K562 (cell line): ENCODE results near the gene CLSTN2. TPM values are rescaled to one million over a fixed set of nuclear protein-coding genes. Genes with fewer than 3 reads are reported as not detected.

ENCODE experiments used
- ATAC-seq: fragments of 200-7000 bp; cut with Tn5 transposase; 3 replicates; pipeline ENCODE4 v1.9.1; 2020; ENCODE audit warnings: moderate library complexity
- BruUV-seq: library from RNA; stranded (reverse); fragments of 400-500 nt; replicated peaks from 2 replicates; lab custom pipeline; 2021; lab: Mats Ljungman, UMichigan
- CTCF ChIA-PET: fragments of 300-600 bp; formaldehyde crosslinking; extraction: SDS; loops from one replicate; lab custom pipeline; 2021; ENCODE audit warnings: low intra/inter-chr PET ratio; lab: Yijun Ruan, JAX
- POLR2A ChIA-PET: fragments of 300-600, 350-650 bp; sonication (Branson Sonifier 250); formaldehyde crosslinking; extraction: SDS; loops from one replicate; lab custom pipeline; 2021; ENCODE audit warnings: antibody characterized with exemption, inconsistent platforms; lab: Yijun Ruan, JAX
- DNase-seq, 4 experiments: peaks; one replicate each; pipeline versions ENCODE4 v3.0.0 to v3.0.0-alpha.2; 2011 to 2018; ENCODE audit warnings: low spot score in 3 of 4, mixed read lengths in 3 of 4; ENCODE audit errors: extremely low read depth in 1 of 4
- FAIRE-seq: peaks from 2 replicates; lab custom pipeline; 2011; peaks lifted over from hg19 to GRCh38; lab: Jason Lieb, UNC
- H2AFZ ChIP-seq: 2 replicates; pipeline ENCODE4 v1.6.0; 2011; ENCODE audit warnings: low read depth, low read length, control low read depth, inconsistent platforms
- H3K27ac ChIP-seq: fragments of 200-600 bp; 3 replicates; pipeline ENCODE4 v1.8.0; 2011; ENCODE audit warnings: low read depth, mild to moderate bottlenecking, control low read depth, inconsistent platforms, low read length, moderate library complexity, mixed read lengths; ENCODE audit errors: extremely low read depth
- H3K27me3 ChIP-seq, 2 experiments: fragments of 300-600 bp in 1 of 2; 2 replicates in 1 of 2; 3 replicates in 1 of 2; pipeline versions ENCODE4 v1.6.0 to v1.8.0; 2011; ENCODE audit warnings: inconsistent platforms in 2 of 2, low read length in 2 of 2, mild to moderate bottlenecking in 1 of 2, mixed read lengths in 1 of 2, moderate library complexity in 1 of 2; ENCODE audit not compliant: control insufficient read depth in 2 of 2, insufficient read depth in 2 of 2
- H3K36me3 ChIP-seq: fragments of 300-600 bp; 3 replicates; pipeline ENCODE4 v1.8.0; 2011; ENCODE audit warnings: mild to moderate bottlenecking, low read length, inconsistent platforms; ENCODE audit not compliant: control insufficient read depth, insufficient read depth
- H3K4me1 ChIP-seq, 2 experiments: fragments of 200-600 bp in 1 of 2; replicated peaks in 1 of 2; 2 replicates in 1 of 2; 3 replicates in 1 of 2; pipeline versions ENCODE4 v1.5.1 to v1.8.0; 2011; ENCODE audit warnings: inconsistent platforms in 2 of 2, low read length in 2 of 2, mild to moderate bottlenecking in 1 of 2, mixed read lengths in 1 of 2, moderate library complexity in 1 of 2; ENCODE audit not compliant: control insufficient read depth in 2 of 2, insufficient read depth in 2 of 2
- H3K4me2 ChIP-seq: 2 replicates; pipeline ENCODE4 v1.6.1; 2011; ENCODE audit warnings: low read length, control low read depth, inconsistent platforms, mixed read lengths; ENCODE audit not compliant: insufficient read depth
- H3K4me3 ChIP-seq: fragments of 200-600 bp; sonication (generic), shearing (Covaris generic); 2 replicates; pipeline ENCODE4 v1.5.1; 2016; ENCODE audit warnings: control low read depth, inconsistent platforms
- H3K79me2 ChIP-seq: fragments of 200-600 bp; 3 replicates; pipeline ENCODE4 v1.8.0; 2011; ENCODE audit warnings: low read length, inconsistent platforms; ENCODE audit not compliant: control insufficient read depth, insufficient read depth
- H3K9ac ChIP-seq, 2 experiments: 2 replicates each; pipeline versions ENCODE4 v1.6.0 to v1.6.1; 2011; ENCODE audit warnings: low read depth in 2 of 2, low read length in 2 of 2, control low read depth in 1 of 2, inconsistent platforms in 1 of 2, mild to moderate bottlenecking in 1 of 2, mixed read lengths in 1 of 2; ENCODE audit not compliant: insufficient read depth in 1 of 2
- H3K9me1 ChIP-seq: one replicate; pipeline ENCODE4 v1.6.0; 2011; ENCODE audit warnings: inconsistent platforms, mild to moderate bottlenecking, low read length, moderate library complexity; ENCODE audit not compliant: control insufficient read depth, insufficient read depth
- H3K9me3 ChIP-seq: replicated peaks from 2 replicates; pipeline ENCODE4 v1.5.1; 2011; ENCODE audit warnings: low read depth, low read length, inconsistent platforms; ENCODE audit not compliant: control insufficient read depth, insufficient read depth
- H4K20me1 ChIP-seq: replicated peaks from 2 replicates; pipeline ENCODE4 v1.6.1; 2011; ENCODE audit warnings: low read length, inconsistent platforms, mixed read lengths; ENCODE audit not compliant: control insufficient read depth, insufficient read depth
- BRF1 ChIP-seq: IDR thresholded peaks from 3 replicates; pipeline ENCODE4 v1.6.1; 2011; ENCODE audit warnings: borderline replicate concordance, mild to moderate bottlenecking; ENCODE audit not compliant: insufficient read length; ENCODE audit errors: extremely low read depth
- ELF2 ChIP-seq: fragments of 250-450 bp; sonication (Bioruptor Pico); IDR thresholded peaks from 2 replicates; pipeline ENCODE4 v1.5.0; 2021; ENCODE audit warnings: mild to moderate bottlenecking
- ELF4 ChIP-seq: fragments of 450-650 bp; formaldehyde crosslinking; IDR thresholded peaks from 2 replicates; pipeline ENCODE4 v1.4.0; 2022; ENCODE audit warnings: missing genetic modification characterization
- KHSRP ChIP-seq: fragments of 450-650 bp; IDR thresholded peaks from 2 replicates; pipeline ENCODE4 v1.6.1; 2017
- NFXL1 ChIP-seq: fragments of 450-650 bp; formaldehyde crosslinking; IDR thresholded peaks from 2 replicates; pipeline ENCODE4 v1.4.0; 2021; ENCODE audit warnings: mild to moderate bottlenecking
- NR1H2 ChIP-seq: sonication (generic); formaldehyde crosslinking; IDR thresholded peaks from 2 replicates; pipeline ENCODE4 v1.4.0; 2020; ENCODE audit warnings: mild to moderate bottlenecking, missing genetic modification reagents
- PHF8 ChIP-seq: fragments of 200-600 bp; sonication (generic); IDR thresholded peaks from 2 replicates; pipeline ENCODE4 v1.6.1; 2012; ENCODE audit warnings: mixed run types, mild to moderate bottlenecking, inconsistent platforms, low read length, moderate library complexity, borderline replicate concordance
- SAFB2 ChIP-seq: fragments of 200-400 bp; formaldehyde crosslinking; IDR thresholded peaks from 2 replicates; pipeline ENCODE4 v1.6.1; 2018; ENCODE audit warnings: borderline replicate concordance, low read length, low read depth, moderate library complexity; ENCODE audit not compliant: severe bottlenecking
- TAF7 ChIP-seq: fragments of 450-650 bp; IDR thresholded peaks from 2 replicates; pipeline ENCODE4 v1.6.1; 2016; ENCODE audit warnings: missing genetic modification characterization, missing compliant biosample characterization
- TFAM ChIP-seq: fragments of 250-450 bp; sonication (Bioruptor Pico); conservative IDR thresholded peaks from 2 replicates; pipeline ENCODE4 v1.5.0; 2021; ENCODE audit warnings: mild to moderate bottlenecking, moderate library complexity
- ZBED1 ChIP-seq: IDR thresholded peaks from 2 replicates; pipeline ENCODE4 v1.6.1; 2014
- ZFP30 ChIP-seq: fragments of 250-450 bp; sonication (Bioruptor Pico); IDR thresholded peaks from 2 replicates; pipeline ENCODE4 v1.8.0; 2022; ENCODE audit warnings: moderate library complexity, mild to moderate bottlenecking, inconsistent platforms, borderline replicate concordance
- WGBS: fragments of 100-300 bp; shearing (Covaris generic); methylation state at CpG from one replicate; pipeline ENCODE4 v1.1.6; 2016; ENCODE audit warnings: low coverage, mixed read lengths; ENCODE audit not compliant: insufficient coverage; ENCODE audit errors: missing lambda C conversion rate; 5-methylcytosine and 5-hydroxymethylcytosine counted together
- in situ Hi-C: fragments of 300-500 bp; cut with MboI; formaldehyde crosslinking; loops from 4 replicates; pipeline ENCODE4 v1.15.0; 2018; ENCODE audit warnings: inconsistent platforms, mixed read lengths
- intact Hi-C: fragments of 100-400 bp; cut with micrococcal nuclease; formaldehyde crosslinking; loops from 2 replicates; pipeline ENCODE4 v1.14.2; 2022
- polyA plus RNA-seq, 8 experiments: library from polyadenylated mRNA; depleted of rRNA in 4 of 8; stranded (reverse) in 5 of 8; unstranded in 3 of 8; fragments of >200 nt; fragmentation: Nextera tagmentation in 2 of 8; fragmentation: Illumina TruSeq in 1 of 8; extraction: Ambion mirVana in 2 of 8; extraction: Trizol in 1 of 8; gene quantifications; 2 replicates each; pipeline versions ENCODE4 v1.2.1 to v1.2.3, GENCODE V29; 2011 to 2014; ENCODE audit warnings: inconsistent platforms in 1 of 8, missing spikeins in 1 of 8
- total RNA-seq, 7 experiments: library from RNA; depleted of rRNA in 6 of 7; stranded (reverse); fragments of >200 nt in 6 of 7; fragmentation: Illumina TruSeq in 2 of 7; extraction: Trizol in 2 of 7; gene quantifications; 2 replicates each; pipeline versions ENCODE4 v1.2.1 to v1.2.3, GENCODE V29; 2011 to 2021; ENCODE audit warnings: low replicate concordance in 1 of 7
- TF ChIP-seq, protein P1 (sequence below), 2 experiments: fragments of 450-650 bp in 1 of 2; sonication (generic) in 1 of 2; formaldehyde crosslinking in 1 of 2; IDR thresholded peaks in 1 of 2; conservative IDR thresholded peaks in 1 of 2; 2 replicates each; pipeline versions ENCODE4 v1.6.1 to v1.8.1; 2016 to 2023; ENCODE audit warnings: mild to moderate bottlenecking in 2 of 2, moderate library complexity in 2 of 2, inconsistent platforms in 1 of 2, missing genetic modification reagents in 1 of 2
- TF ChIP-seq, protein P2 (sequence below): sonication (generic); formaldehyde crosslinking; IDR thresholded peaks from 2 replicates; pipeline ENCODE4 v1.8.0; 2022; ENCODE audit warnings: missing genetic modification reagents, mild to moderate bottlenecking, moderate library complexity, borderline replicate concordance
- TF ChIP-seq, protein P3 (sequence below): fragments of 450-650 bp; conservative IDR thresholded peaks from 2 replicates; pipeline ENCODE4 v1.6.1; 2016; ENCODE audit warnings: missing genetic modification characterization, low read depth, mild to moderate bottlenecking, control low read depth, missing compliant biosample characterization
- TF ChIP-seq, protein P4 (sequence below): sonication (generic); formaldehyde crosslinking; IDR thresholded peaks from 2 replicates; pipeline ENCODE4 v1.9.0; 2022; ENCODE audit warnings: mild to moderate bottlenecking, missing genetic modification reagents

Gene CLSTN2
- total and polyA plus RNA-seq, 9 of the 15 experiments (the other 6 are each of a cell fraction or from before 2014, with no cell fraction given), result 0.02 to 0.04 (median 0.04) TPM; not detected in 6

DNA sequence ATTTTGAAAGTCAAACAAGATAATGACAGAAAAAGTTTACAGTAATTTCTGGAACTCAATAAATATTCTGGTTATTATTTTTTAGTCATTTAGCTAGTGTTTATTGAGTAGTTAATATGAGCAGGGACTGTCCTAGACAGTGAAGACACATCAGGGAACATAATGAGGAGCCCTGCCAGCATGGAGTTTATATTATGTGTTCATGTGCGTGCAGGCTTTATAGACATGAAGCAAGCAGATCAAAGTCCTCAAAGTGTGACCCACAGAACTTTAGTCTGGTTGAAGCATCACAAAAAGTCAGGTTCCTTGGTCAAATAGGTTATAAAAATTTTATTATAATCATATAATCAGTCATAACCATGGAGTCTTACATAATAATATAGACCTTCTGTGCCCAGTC, 289.3 kb downstream of the CLSTN2 start:
- no TSS peak for BruUV-seq
- Histone ChIP-seq H3K9ac (no peak overlapping the region), H3K9me3 (no peaks in the 10 kb centered on the region), H3K4me2 (no peak overlapping the region), H4K20me1 (no peaks in the 10 kb centered on the region), H3K4me3 (no peak overlapping the region), H3K36me3 (no peaks in the 10 kb centered on the region), H3K27me3 (no peaks in the 10 kb centered on the region), H3K27ac (no peak overlapping the region), H3K79me2 (no peaks in the 10 kb centered on the region), H3K9me1 (no peaks in the 10 kb centered on the region), H3K4me1 (no peaks in the 10 kb centered on the region), H2AFZ (no peak overlapping the region)
- intact Hi-C loops (no loop called here), in situ Hi-C loops (no loop called here)
- ATAC-seq, result no peak
- ChIA-PET POLR2A (no interaction called here), CTCF (no interaction called here)
- 0% methylated on average over 1 of the region's 1 CpG for WGBS
- FAIRE-seq, result no peak
- DNase-seq, result no peak
- TF ChIP-seq, protein P1, sequence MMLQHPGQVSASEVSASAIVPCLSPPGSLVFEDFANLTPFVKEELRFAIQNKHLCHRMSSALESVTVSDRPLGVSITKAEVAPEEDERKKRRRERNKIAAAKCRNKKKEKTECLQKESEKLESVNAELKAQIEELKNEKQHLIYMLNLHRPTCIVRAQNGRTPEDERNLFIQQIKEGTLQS (IDR thresholded peaks at IDR 0.05), result no peak
- TF ChIP-seq, protein P1 (CRISPR knock-in tag; conservative IDR thresholded peaks at IDR 0.05), result no peak
- no peak for TF ChIP-seq PHF8
- TF ChIP-seq TFAM (CRISPR knock-in tag), result no peak
- no peak for TF ChIP-seq NR1H2
- TF ChIP-seq ZBED1, result no peak
- no peak for TF ChIP-seq ELF4 (CRISPR knock-in tag)
- no peak for TF ChIP-seq TAF7 (tag)
- no peak for TF ChIP-seq ZFP30 (CRISPR knock-in tag)
- TF ChIP-seq ELF2 (CRISPR knock-in tag), result no peak
- no peak for TF ChIP-seq SAFB2
- TF ChIP-seq, protein P2, sequence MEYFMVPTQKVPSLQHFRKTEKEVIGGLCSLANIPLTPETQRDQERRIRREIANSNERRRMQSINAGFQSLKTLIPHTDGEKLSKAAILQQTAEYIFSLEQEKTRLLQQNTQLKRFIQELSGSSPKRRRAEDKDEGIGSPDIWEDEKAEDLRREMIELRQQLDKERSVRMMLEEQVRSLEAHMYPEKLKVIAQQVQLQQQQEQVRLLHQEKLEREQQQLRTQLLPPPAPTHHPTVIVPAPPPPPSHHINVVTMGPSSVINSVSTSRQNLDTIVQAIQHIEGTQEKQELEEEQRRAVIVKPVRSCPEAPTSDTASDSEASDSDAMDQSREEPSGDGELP (CRISPR knock-in tag), result no peak
- TF ChIP-seq, protein P3, sequence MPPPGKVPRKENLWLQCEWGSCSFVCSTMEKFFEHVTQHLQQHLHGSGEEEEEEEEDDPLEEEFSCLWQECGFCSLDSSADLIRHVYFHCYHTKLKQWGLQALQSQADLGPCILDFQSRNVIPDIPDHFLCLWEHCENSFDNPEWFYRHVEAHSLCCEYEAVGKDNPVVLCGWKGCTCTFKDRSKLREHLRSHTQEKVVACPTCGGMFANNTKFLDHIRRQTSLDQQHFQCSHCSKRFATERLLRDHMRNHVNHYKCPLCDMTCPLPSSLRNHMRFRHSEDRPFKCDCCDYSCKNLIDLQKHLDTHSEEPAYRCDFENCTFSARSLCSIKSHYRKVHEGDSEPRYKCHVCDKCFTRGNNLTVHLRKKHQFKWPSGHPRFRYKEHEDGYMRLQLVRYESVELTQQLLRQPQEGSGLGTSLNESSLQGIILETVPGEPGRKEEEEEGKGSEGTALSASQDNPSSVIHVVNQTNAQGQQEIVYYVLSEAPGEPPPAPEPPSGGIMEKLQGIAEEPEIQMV (tag), result no peak
- no peak for TF ChIP-seq KHSRP
- TF ChIP-seq, protein P4, sequence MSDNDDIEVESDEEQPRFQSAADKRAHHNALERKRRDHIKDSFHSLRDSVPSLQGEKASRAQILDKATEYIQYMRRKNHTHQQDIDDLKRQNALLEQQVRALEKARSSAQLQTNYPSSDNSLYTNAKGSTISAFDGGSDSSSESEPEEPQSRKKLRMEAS (CRISPR knock-in tag), result no peak
- no peak for TF ChIP-seq NFXL1 (CRISPR knock-in tag)
- TF ChIP-seq BRF1, result no peak
